ENCODE results near the gene DDX3X. TPM values are rescaled to one million over a fixed set of nuclear protein-coding genes. Genes with fewer than 3 reads are reported as not detected.

The DDX3X gene
- polyA plus RNA-seq, 3 donors, result 165 to 280 (median 200) TPM

GRCh38 chrX:41291309-41291708 is 42.7 kb upstream of the DDX3X start:
- Histone ChIP-seq H3K9me3 (replicated peaks in 1 of 2; ENCODE audit: control insufficient read depth in 1 of 2, insufficient read depth in 1 of 2, low read length in 2 of 2) (peaks cover 5 to 6% of the 10 kb centered on the region in 2 donors), H2AFZ (ENCODE audit: insufficient read depth, low read depth, low read length, poor library complexity, severe bottlenecking) (no peak overlapping the region), H3K4me3 (replicated peaks in 1 of 3; ENCODE audit: low read depth in 2 of 3, low read length in 3 of 3) (no peak overlapping the region), H4K20me1 (ENCODE audit: insufficient read depth, low read length) (no peaks in the 10 kb centered on the region), H3K27me3 (ENCODE audit: control insufficient read depth in 2 of 2, insufficient read depth in 2 of 2, low read length in 2 of 2) (no peaks in the 10 kb centered on the region), H3K4me2 (replicated peaks; ENCODE audit: extremely low read depth, low read length, poor library complexity, severe bottlenecking) (no peak overlapping the region), H3K27ac (ENCODE audit: low read depth in 1 of 2, low read length in 2 of 2) (no peak overlapping the region), H3K79me2 (ENCODE audit: insufficient read depth, low read length) (no peaks in the 10 kb centered on the region), H3K36me3 (replicated peaks in 1 of 2; ENCODE audit: control insufficient read depth in 1 of 2, insufficient read depth in 2 of 2, low read length in 2 of 2) (no peaks in the 10 kb centered on the region), H3K4me1 (ENCODE audit: control insufficient read depth in 1 of 2, insufficient read depth in 2 of 2, low read length in 2 of 2) (no peaks in the 10 kb centered on the region), H3K9ac (ENCODE audit: insufficient read depth, low read length, poor library complexity, severe bottlenecking) (no peak overlapping the region)
- H3K36me3 Mint-ChIP-seq, result no peaks in the 10 kb centered on the region
- no peak overlapping the region for H3K4me3 Mint-ChIP-seq
- no peak for TF ChIP-seq CTCF (IDR thresholded peaks at IDR 0.05)
- H3K27ac Mint-ChIP-seq, result no peak overlapping the region
- intact Hi-C loops (cut with micrococcal nuclease), result no loop called here
- DNase-seq, result no peak
- H3K4me1 Mint-ChIP-seq, result no peaks in the 10 kb centered on the region
- peaks cover 3 to 17% (median 7%) of the 10 kb centered on the region in 7 donors for H3K9me3 Mint-ChIP-seq
- peaks cover 0 to 26% (median 3%) of the 10 kb centered on the region in 3 donors for H3K27me3 Mint-ChIP-seq (ENCODE audit: low read depth in 3 of 3)

- Histone ChIP-seq H3K79me2 (ENCODE audit: insufficient read depth, low read length) (no peaks in the 10 kb centered on the region), H3K27ac (ENCODE audit: low read depth in 1 of 2, low read length in 2 of 2) (no peak overlapping the region), H3K36me3 (replicated peaks in 1 of 2; ENCODE audit: control insufficient read depth in 1 of 2, insufficient read depth in 2 of 2, low read length in 2 of 2) (no peaks in the 10 kb centered on the region), H4K20me1 (ENCODE audit: insufficient read depth, low read length) (no peaks in the 10 kb centered on the region), H2AFZ (ENCODE audit: insufficient read depth, low read depth, low read length, poor library complexity, severe bottlenecking) (no peak overlapping the region), H3K4me3 (replicated peaks in 1 of 3; ENCODE audit: low read depth in 2 of 3, low read length in 3 of 3) (no peak overlapping the region), H3K4me2 (replicated peaks; ENCODE audit: extremely low read depth, low read length, poor library complexity, severe bottlenecking) (no peak overlapping the region), H3K4me1 (ENCODE audit: control insufficient read depth in 1 of 2, insufficient read depth in 2 of 2, low read length in 2 of 2) (peaks cover 5 to 10% of the 10 kb centered on the region in 2 donors), H3K9me3 (replicated peaks in 1 of 2; ENCODE audit: control insufficient read depth in 1 of 2, insufficient read depth in 1 of 2, low read length in 2 of 2) (peaks cover 5 to 6% of the 10 kb centered on the region in 2 donors), H3K9ac (ENCODE audit: insufficient read depth, low read length, poor library complexity, severe bottlenecking) (no peak overlapping the region), H3K27me3 (ENCODE audit: control insufficient read depth in 2 of 2, insufficient read depth in 2 of 2, low read length in 2 of 2) (no peaks in the 10 kb centered on the region)
- Mint-ChIP-seq H3K27ac (peak overlapping the region in 1 of 7 donors; percentile 4), H3K9me3 (peaks cover 3 to 17% (median 7%) of the 10 kb centered on the region in 7 donors), H3K4me3 (no peak overlapping the region), H3K4me1 (peaks cover 9% of the 10 kb centered on the region), H3K36me3 (no peaks in the 10 kb centered on the region), H3K27me3 (ENCODE audit: low read depth in 3 of 3) (peaks cover 0 to 25% (median 3%) of the 10 kb centered on the region in 3 donors)
- WGBS (ENCODE audit: insufficient coverage), result 100% methylated on average over 1 of the region's 6 CpGs
- intact Hi-C loops (cut with micrococcal nuclease), result no loop called here
- DNase-seq, result peak in 2 of 3 donors; percentile 26 to 30
- TF ChIP-seq CTCF (IDR thresholded peaks at IDR 0.05), result peak; percentile 36
These were observed 40.7 kb upstream of the DDX3X start for GRCh38 chrX:41293269-41293668.
